Colon (tissue), 2 donors: Measurements from ENCODE around the gene BEX3.
"Not testable (repeated sequence)": the region's sequence is repeated elsewhere in the genome, so short reads cannot be mapped to it uniquely, and the experiment has no call there.

Experiments
- FAIRE-seq: peaks from 2 replicates; lab custom pipeline; 2012; peaks lifted over from hg19 to GRCh38; lab: Jason Lieb, UNC
- donor health status: control.
- donor health status: control.

Gene BEX3

DNA sequence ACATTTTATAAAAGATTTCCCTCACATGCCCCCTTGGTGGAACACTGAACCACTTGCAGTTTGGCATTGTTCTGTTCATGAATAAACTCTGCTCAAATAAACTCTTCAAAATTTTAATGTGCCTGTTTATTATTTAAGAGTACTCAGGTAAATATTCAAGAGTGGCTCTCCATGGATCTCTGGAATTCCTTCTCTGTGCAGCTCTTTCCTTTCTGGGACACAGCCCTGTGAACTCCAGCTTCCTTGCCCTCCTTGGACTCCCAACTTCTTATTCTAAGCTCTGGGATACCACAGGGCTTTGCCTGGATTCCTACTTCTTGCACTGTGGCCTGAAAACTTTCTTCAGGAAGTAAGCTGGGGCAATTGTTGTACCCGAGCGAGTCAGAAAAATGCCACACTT is 8.3 kb downstream of the BEX3 start:
- no peak for FAIRE-seq

DNA sequence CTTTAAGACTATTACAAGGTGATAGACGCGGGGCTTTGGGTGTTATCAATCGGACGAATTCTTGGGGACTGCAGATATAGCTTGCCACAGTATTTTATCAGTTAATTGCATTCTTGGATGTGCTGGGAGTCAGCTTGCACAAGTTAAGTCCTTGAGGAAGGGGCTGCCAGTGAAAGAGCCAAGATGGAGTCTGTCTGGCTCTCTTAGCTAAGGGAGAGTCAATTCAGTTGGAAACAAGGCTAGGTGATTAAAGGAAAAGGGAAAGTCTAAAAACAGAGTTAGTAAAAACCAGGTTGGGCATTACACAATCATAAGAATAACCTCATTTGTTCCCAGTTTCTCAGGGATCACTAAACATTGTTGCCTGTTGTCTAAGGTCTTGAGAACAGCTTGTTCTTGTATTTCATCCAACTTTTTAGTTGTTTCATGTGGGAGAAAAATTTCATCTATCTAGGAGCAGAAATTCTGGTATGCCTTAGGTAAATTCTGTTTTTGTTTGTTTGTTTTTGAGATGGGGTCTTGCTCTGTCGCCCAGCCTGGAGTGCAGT is 9.0 kb downstream of the BEX3 start:
- not testable (repeated sequence) for FAIRE-seq

DNA sequence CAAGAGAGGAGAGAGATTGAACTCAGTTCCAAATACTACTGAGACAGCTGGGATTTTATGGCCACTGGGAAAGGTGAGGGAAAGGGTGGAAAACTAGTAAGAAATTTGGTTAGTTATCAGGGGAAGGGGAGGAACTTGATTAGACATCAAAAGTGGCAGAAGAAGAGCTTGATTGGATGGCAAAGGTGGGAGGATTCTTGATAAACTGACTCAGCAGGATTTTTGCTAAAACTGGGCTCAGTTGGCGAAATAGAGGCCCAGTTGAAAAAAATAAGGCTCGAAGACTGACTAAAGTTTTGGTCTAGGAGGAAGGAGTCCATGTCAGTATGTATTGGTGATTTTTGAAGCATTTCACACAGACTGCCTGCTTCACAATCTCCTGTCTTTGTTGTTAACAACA is 10.0 kb downstream of the BEX3 start:
- no peak for FAIRE-seq

DNA sequence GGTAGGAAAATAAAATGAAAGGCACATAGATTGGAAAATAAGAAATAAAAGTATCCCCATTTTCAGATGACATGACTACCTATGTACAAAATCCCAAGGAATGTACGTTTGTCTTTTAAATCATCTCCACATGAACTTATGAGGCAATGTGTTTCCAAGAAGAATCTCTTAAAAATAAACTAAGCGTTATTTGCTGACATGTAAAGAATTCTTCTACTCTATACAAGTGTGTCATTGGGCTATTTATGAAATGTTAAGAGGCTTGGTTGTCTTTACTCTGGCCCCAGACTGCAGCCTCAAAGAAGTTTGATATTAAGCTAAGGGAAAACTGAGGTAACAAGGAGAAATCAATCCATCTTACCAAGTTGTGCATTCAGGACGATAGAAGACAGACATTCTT is 17.1 kb downstream of the BEX3 start:
- FAIRE-seq: no peak

DNA sequence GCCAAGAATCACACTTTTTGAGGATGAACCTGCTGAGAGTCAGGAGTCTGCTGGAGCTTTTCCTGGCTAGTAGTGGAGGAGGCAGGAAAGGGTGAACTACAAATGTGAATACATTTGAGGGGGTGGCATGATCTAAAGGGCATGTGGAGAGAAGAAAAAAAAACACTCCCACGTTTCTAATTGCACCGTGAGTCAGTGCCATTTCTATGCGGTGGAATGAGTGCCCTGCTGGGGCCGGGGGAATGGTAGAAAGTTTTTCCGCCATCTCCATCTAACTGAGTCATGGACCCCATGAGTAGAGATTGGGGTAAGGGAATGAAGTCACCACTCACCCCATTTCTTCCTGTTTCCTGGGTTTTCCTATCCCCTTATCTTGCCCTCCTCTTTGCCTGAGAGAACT is 19.8 kb downstream of the BEX3 start:
- FAIRE-seq: no peak

DNA sequence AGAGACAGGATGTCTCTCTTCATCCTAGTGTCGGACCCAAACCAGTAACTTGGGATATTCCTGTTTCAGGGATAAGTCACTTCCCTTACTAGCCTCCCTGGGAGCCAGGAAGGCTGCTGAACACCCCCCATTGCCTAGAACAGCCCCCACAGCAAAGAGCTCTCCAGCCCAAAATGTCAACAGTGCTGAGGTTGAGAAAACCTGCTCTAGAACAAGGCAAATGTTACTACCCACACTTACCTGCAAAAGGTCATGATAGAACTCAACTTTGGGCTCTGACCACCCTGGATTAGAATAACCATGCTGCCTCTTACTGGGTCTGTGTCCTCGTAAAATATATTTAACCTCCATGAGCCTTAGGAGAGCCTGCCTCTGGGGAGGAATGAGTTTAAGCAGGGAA is 20.3 kb downstream of the BEX3 start:
- no peak for FAIRE-seq

DNA sequence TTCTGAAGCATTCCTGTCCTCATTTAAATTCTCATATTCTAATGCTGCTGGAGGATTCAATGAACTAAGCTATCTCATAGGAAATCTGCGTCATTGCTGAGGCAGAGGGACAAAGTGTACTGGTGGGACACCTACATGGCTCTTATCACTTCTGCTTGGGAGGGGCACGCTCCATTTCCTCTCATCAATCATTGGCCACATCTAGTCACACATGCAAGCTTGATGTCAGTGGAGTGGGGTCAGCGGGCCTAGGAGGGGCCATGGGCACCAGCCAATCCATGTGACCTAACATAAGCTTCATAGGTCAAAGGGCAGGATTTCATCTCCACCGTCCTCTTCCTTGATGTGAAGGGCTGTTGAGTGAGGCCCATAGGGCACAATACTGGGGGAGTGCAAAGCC is 21.4 kb downstream of the BEX3 start:
- FAIRE-seq: no peak

DNA sequence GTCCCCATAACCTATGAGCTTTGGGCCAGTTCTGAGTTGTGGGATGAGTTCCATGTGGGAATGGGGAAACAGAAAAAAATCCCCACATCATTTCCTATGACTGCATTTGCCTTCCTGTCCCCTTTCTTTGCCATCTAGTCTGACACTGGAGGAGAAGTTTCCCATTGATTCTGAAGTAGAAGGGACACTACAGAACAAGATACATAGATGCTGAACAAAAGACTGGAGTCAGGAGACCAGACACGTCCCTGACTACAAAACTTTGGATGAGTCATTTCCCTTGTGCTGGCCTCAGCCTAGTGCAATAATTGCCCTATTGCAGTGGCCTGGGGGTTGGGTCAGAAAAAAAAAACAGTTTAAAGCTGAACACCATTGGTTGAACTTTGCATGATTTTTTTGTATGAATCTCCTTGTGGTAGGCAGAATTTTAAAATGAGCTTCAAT is 22.1 kb downstream of the BEX3 start:
- FAIRE-seq: no peak

DNA sequence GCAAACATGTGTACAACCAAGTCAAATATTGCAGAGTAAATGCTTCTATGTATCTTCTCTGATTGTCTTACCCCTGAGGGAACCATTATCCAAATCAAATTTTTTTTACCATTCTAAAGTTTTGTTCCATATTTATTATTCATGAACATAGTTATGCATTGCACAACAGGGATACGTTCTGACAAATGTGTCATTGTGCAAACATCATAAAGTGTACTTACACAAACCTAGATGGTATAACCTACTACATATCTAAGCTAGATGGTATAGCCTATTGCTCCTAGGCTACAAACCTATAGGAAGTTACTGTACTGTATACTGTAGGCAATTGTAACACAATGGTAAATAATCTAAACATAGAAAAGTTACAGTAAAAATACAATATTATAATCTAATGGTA is 23.4 kb downstream of the BEX3 start:
- no peak for FAIRE-seq

DNA sequence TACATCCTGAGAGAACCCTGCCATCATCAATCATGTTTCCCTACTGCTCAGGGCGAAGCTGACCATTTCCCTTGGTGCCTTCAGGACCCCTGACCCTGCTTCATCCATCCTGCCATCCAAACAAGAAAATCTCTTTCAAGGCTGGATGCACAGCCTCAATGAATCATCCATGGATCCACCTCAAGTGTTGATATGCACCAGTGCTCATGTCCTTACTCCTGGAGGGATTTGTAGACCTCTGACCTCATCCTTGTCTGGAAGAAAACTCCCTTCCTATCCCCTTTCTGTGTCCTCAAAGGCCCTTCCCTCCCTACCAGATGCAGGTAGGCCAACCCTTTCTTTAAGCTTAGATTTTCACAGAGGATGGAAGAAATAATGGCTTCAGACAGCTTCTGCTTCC is 24.6 kb downstream of the BEX3 start:
- no peak for FAIRE-seq

DNA sequence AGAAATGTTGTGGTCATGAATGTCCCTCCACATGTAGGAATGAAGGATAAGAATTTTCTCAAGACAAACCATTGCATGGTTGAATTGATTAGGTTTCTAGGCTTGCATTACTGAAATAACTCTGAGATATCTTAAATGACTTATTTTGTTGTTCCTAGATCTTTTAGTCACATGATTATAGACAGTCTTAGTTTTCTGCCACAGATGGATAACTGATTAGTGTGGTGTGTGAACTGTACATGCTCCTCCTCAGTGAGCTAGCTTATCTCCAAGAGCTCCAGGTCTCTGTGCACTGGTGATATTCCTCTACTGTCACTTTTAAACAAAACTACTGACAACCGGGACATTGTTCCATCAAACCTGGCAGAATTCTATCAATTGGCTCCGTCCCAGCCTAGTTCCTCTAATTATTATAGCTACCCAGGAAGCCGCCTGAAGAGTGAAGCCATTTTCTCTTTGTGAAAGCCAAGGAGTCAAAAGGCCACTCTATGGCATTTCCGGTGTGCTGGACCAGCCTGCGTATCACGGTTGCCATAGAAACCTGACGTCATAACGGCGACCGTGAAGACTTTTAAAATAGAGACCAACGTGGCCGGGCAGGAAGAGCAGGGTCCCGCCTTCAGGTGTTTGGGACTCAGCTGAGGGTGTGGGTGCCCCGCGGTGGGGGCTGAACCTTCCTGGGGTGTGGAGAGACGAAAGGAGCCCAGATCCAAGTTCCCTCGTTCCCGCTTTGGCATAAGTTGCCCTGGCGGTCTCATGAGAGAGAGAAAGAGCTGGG is 28.1 kb downstream of the BEX3 start:
- no peak for FAIRE-seq

DNA sequence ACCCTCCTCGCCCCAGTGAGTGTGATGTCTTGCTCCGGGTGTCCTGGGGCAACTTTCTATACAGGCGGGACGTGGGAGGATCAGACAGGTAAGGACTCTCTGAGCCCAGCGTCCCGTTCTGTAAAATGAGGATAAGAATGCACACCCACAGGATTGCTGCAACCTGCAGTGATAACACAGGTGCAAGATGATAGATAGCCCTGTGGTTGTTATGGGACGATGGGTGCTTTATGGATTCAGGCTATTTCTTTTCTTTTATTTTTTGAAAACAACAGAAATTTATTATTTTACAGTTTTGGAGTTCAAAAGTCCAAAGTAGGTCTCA is 28.6 kb downstream of the BEX3 start:
- no peak for FAIRE-seq

DNA sequence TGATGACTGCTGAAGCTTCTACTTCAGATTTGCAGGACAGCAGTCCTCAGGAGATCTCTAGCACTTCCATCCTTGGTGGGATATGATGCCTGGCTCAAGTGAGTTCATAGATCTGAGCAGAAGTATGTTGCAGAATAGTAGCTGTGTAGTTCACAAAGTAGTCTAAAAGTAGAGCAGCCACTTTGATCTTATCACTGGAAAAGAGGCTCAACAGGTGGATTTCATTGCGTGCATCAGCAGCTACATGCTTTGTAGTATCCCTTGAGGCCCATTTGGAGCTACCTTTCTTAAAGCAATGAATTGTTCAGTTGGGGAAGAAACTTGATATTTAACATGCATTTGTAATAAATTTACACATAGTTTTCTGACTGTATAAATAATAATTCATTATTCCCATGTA is 29.9 kb downstream of the BEX3 start:
- no peak for FAIRE-seq

DNA sequence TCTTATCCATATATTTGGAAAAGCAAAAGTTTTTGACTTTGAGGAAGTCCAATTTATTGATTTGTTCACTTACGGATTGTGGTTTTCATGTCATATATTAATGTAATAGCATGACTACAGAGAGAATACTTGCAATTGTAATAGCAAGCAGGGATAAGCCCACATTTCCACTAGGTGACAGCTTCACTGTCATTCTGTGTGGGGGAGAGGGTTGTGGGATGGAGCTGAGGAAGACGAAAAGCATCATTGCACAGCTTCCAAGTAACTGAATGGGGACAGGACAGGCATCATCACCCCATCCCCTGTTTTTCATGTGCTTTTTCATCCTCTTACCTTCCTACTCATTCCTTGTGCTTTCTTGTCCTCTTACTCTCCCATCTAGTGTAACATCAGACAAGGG is 31.4 kb downstream of the BEX3 start:
- no peak for FAIRE-seq

DNA sequence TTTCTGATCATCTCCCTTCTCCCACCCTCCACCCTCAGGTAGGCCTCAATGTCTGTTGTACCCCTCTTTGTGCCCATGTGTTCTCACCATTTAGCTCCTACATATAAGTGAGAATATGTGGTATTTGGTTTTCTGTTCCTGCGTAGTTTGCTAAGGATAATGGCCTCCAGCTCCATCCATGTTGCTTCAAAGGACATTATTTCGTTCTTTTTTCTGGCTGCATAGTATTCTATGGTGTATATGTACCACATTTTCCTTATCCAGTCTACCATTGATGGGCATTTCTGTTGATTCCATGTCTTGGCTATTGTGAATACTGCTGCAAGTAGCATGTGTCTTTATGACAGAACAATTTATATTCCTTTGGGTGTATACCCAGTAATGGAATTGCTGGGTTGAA is 35.4 kb downstream of the BEX3 start:
- not testable (repeated sequence) for FAIRE-seq

DNA sequence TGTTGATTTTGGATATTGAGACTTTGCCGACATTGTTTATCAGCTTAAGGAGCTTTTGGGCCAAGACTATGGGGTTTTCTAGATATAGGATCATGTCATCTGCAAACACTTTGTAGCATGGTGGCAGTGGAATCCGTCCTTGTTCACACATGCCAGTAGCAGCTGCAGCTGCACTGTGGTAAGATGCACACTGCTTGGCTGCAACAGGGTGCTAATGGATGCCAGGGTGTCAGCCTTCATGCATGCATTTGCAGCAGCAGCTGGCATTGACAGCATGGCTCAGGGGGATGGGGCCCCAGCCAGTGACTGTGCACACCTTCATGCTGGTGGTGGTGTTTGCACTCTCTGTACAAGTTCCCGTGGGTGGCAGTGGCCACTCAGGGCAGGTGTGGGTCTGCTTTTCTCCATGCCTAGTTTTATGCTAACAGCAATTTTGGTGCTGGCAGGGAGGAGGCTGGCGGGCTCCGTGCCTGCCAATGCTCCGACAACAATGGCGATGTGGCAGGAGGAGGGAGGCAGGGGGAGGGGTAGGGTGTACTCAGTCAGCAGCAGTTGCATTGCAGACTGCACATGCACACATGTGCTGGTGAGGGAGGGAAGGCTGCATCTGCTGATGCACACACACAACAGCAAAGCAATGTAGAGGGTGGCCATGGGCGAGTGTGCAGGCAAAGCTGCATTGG is 37.5 kb downstream of the BEX3 start:
- FAIRE-seq: no peak

DNA sequence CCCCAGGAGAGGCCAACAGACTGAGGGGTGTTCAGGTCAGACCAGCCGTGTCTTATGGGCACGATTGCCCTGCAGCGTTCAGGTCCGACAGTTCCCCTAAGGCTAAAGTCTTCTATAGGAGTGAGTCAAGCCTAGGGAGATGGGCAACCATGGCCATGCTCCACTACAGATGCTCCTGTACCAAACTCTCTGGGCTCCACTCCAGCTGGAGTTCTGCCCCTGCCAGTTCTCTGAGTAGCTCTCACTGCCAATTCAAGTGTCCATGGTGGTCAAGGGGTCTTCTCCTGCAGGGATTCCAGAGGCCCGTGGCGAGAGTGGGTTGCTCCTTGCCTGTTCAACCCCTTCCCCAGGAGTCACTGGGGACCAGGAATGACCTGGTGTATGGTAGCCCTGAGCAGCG is 38.2 kb downstream of the BEX3 start:
- no peak for FAIRE-seq

DNA sequence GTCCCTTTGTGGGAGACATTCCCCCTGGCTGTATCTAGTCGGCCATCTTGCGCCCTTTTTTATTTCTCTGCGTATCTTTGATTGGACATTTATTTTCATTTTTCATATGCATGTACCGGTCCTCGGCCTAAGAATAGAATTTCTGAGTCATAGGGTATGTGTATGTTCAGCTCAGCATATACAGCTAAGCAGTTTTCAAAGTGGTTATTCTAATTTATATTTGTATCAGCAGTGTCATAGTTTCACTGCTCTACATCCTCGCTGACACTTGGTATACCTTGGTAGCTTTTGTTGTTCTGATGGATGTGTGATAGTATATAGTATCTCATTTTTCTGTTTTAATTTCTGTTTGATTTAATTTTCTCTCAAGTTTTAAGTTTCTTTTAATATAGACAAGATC is 38.7 kb downstream of the BEX3 start:
- FAIRE-seq: peak; percentile 38

DNA sequence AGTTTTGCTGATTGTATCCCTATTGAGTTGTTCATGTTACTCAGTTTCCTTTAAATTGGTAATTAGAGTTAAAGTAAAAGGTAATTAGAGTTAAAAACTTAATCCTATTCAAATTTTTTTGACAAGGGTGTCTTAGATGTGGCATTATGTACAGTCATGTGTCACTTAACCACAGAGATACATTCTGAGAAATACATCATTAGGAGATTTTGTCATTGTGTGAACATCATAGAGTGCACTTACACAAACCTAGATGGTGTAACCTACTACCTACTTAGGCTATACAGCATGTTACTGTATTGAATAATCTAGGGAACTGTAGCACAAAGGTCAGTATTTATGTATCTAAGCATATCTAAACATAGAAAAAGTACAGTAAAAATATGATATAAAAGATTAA is 39.2 kb downstream of the BEX3 start:
- no peak for FAIRE-seq

DNA sequence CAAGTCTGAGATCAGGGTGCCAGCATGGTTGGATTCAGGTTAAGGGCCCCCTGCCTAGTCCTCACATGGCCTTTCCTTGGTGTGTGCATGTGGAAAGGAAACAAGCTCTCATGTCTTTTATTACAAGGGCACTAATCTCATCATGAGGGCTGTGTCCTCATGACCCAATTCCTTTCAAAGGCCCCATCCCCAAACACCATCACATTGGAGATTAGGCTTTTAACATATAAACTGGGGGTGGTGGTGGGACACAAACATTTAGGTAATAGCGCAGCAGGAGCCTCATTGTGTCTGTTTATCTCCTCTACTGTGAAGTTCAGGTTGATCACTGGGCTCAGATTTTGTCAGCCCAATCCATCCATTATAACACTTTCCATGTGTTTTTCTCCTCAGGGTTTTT is 41.0 kb downstream of the BEX3 start:
- no peak for FAIRE-seq

DNA sequence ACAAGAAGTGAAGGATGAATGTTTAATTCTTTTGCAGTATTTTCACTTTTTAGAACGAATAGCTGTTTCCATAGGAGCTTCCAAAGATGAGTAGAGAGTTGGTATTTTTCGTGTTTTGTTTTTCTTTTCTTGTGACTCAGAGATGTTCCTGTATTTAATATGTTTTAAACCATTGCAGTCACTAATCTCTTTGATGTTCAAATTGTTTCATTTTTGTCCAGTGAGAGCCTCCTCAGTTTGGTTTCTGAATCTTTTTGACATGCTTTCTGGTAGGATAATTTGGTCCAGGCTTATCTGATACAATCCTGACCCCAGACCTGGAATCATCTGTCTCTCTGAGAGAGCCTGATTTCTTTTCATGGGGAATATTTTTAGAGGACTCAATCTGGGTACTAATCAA is 41.6 kb downstream of the BEX3 start:
- no peak for FAIRE-seq

DNA sequence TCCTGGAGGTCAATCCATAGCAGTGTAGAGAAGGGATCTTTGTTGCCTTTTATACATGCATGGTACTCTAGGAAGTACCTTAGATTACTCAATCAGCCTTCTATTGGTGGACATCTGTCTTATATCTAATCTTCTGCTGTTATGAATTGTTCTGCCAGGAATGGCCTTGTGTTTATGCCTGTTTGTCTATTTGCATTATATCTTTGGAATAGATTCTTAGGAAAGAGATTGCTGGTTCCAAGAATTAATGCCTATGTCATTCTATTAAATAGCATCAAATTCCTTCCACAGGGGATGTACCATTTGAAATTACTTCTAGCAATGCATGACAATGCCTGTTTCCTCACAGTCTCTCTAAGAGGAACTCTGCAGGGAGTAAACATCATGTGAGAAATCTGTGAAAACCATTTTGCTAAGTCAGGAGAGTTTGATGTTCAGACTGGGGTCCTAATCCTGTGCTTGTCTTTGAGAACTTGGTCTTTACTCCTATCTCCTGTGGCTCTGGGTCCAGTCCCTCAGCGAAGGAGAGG is 42.5 kb downstream of the BEX3 start:
- FAIRE-seq: no peak

DNA sequence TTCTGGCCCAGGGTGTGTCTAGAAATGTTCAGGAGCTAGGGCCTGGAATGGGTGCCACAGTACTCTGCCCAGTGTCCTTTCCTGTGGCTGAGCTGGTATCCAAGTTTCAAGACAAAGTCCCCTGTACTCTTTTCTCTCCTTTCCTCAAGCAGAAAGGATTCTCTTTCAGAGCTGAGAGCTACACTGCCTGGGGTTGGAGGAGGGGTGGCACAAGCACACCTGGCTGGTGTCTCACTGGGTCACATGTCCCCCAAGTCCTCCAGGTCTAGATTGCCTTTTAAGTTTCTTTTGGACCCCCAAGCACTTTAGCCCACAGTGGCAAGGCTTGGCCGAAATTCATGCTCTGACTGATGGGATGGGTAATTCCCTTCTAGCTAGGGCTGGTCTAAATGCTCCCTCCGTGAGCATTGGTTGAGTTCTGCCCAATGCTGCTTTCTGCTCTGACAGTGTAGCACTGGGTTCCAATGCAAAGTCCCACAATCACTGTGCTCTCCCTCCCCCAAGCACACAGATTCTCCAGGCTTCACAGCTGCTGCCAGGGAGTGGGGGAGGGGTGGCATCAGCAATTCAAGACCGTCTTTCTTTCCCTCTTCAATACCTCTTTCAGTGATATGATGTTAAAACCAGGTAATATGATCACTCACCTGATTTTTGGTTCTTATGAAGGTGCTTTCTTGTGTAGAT is 47.8 kb downstream of the BEX3 start:
- FAIRE-seq: no peak
